ENCODE measurements around the gene PTPN9. TPM values are rescaled to one million over a fixed set of nuclear protein-coding genes. Genes with fewer than 3 reads are reported as not detected.

Gene PTPN9
- polyA plus RNA-seq, 1 donor (not counting 4 experiments of a cell fraction or from before 2014, with no cell fraction given): 34.7 TPM

- Histone ChIP-seq H3K9me3 (ENCODE audit: control insufficient read depth, low read depth, low read length) (no peaks in the 10 kb centered on the region), H3K4me2 (ENCODE audit: control insufficient read depth, extremely low read depth, insufficient read depth, low read depth, low read length) (no peak overlapping the region), H3K79me2 (ENCODE audit: control insufficient read depth, insufficient read depth, low read length) (no peaks in the 10 kb centered on the region), H4K20me1 (ENCODE audit: control insufficient read depth, extremely low read depth, insufficient read depth, low read length) (no peaks in the 10 kb centered on the region), H3K27me3 (ENCODE audit: control insufficient read depth, extremely low read depth, insufficient read depth, low read length) (no peaks in the 10 kb centered on the region), H3K36me3 (ENCODE audit: control insufficient read depth in 2 of 2, extremely low read depth in 1 of 2, insufficient read depth in 2 of 2, low read length in 2 of 2) (peaks cover 14 to 27% of the 10 kb centered on the region in 2 experiments), H3K4me1 (ENCODE audit: control insufficient read depth, extremely low read depth, insufficient read depth, low read length) (no peaks in the 10 kb centered on the region), H3K9ac (ENCODE audit: control insufficient read depth, extremely low read depth, insufficient read depth, low read length) (no peak overlapping the region), H3K4me3 (ENCODE audit: control insufficient read depth in 2 of 3, extremely low read depth in 1 of 3, insufficient read depth in 2 of 3, low read depth in 1 of 3, low read length in 3 of 3) (no peak overlapping the region), H2AFZ (ENCODE audit: control insufficient read depth, low read length) (no peak overlapping the region), H3K9me1 (ENCODE audit: control insufficient read depth, extremely low read depth, insufficient read depth, low read length) (no peaks in the 10 kb centered on the region), H3K27ac (ENCODE audit: control insufficient read depth, insufficient read depth, low read length) (no peak overlapping the region)
- TF ChIP-seq CTCF (optimal IDR thresholded peaks at IDR 0.05 in 1 of 3, IDR thresholded peaks at IDR 0.05 in 1 of 3, conservative IDR thresholded peaks at IDR 0.05 in 1 of 3; ENCODE audit: extremely low read depth in 1 of 3, insufficient read depth in 2 of 3, low read length in 3 of 3) (no peak), EZH2 (IDR thresholded peaks at IDR 0.05; ENCODE audit: low read length) (no peak)
- FAIRE-seq (no peak), DNase-seq (ENCODE audit: low read depth, low spot score) (no peak)
- dilution Hi-C loops (cut with MboI; ENCODE audit: extremely low pct_ligation_motif_present, low sequenced_read_pairs): no loop called here
Observed at GRCh38 chr15:75599401-75599800, 20.3 kb upstream of the PTPN9 start.

DNA sequence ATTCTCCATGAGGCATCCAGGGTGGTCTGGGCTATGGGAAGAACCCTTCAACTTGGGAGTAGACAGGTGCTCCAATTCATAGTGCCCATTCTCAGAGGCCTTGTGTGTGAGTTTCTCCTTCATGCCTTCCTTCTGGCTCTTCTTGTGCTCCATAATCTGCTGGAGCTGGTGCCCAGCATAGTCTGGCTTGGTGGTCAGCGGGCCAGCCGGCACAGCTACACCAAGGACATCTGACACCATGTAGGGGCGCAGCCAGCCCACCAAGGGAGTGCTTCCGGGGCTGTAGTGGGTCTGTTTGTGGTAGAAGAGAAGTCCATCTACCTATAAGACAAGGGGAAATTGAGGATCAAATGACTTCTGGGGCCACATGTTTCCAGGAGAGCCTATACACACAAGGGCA, 19.2 kb upstream of the PTPN9 start:
- no peaks in the 10 kb centered on the region for H3K79me2 ChIP-seq (ENCODE audit: control insufficient read depth, insufficient read depth, low read length)
- no peaks in the 10 kb centered on the region for H3K9me1 ChIP-seq (ENCODE audit: control insufficient read depth, extremely low read depth, insufficient read depth, low read length)
- no peak overlapping the region for H3K9ac ChIP-seq (ENCODE audit: control insufficient read depth, extremely low read depth, insufficient read depth, low read length)
- no peaks in the 10 kb centered on the region for H3K4me1 ChIP-seq (ENCODE audit: control insufficient read depth, extremely low read depth, insufficient read depth, low read length)
- H3K9me3 ChIP-seq (ENCODE audit: control insufficient read depth, low read depth, low read length): no peaks in the 10 kb centered on the region
- no peak overlapping the region for H3K4me3 ChIP-seq (ENCODE audit: control insufficient read depth in 2 of 3, extremely low read depth in 1 of 3, insufficient read depth in 2 of 3, low read depth in 1 of 3, low read length in 3 of 3)
- dilution Hi-C loops (cut with MboI; ENCODE audit: extremely low pct_ligation_motif_present, low sequenced_read_pairs): no loop called here
- H3K36me3 ChIP-seq (ENCODE audit: control insufficient read depth in 2 of 2, extremely low read depth in 1 of 2, insufficient read depth in 2 of 2, low read length in 2 of 2): peaks cover 15 to 27% of the 10 kb centered on the region in 2 experiments
- DNase-seq (ENCODE audit: low read depth, low spot score): no peak
- no peaks in the 10 kb centered on the region for H4K20me1 ChIP-seq (ENCODE audit: control insufficient read depth, extremely low read depth, insufficient read depth, low read length)
- no peaks in the 10 kb centered on the region for H3K27me3 ChIP-seq (ENCODE audit: control insufficient read depth, extremely low read depth, insufficient read depth, low read length)
- no peak overlapping the region for H2AFZ ChIP-seq (ENCODE audit: control insufficient read depth, low read length)
- no peak overlapping the region for H3K4me2 ChIP-seq (ENCODE audit: control insufficient read depth, extremely low read depth, insufficient read depth, low read depth, low read length)
- TF ChIP-seq EZH2 (IDR thresholded peaks at IDR 0.05; ENCODE audit: low read length) (no peak), CTCF (optimal IDR thresholded peaks at IDR 0.05 in 1 of 3, IDR thresholded peaks at IDR 0.05 in 1 of 3, conservative IDR thresholded peaks at IDR 0.05 in 1 of 3; ENCODE audit: extremely low read depth in 1 of 3, insufficient read depth in 2 of 3, low read length in 3 of 3) (no peak)
- FAIRE-seq: no peak
- H3K27ac ChIP-seq (ENCODE audit: control insufficient read depth, insufficient read depth, low read length): no peak overlapping the region

Data from keratinocyte (primary cell).